Vagina (tissue), 2 donors: ENCODE measurements around the gene KMT2A.

Source experiments
- CTCF ChIP-seq, 3 experiments: fragments of 450-650 bp in 2 of 3; fragments of 200-600 bp in 1 of 3; sonication (generic) in 1 of 3; IDR thresholded peaks; one replicate each; pipeline ENCODE4 v1.5.1; 2017 to 2019; ENCODE audit warnings: antibody characterized with exemption in 3 of 3, mild to moderate bottlenecking in 2 of 3, moderate library complexity in 2 of 3
- POLR2A ChIP-seq, 2 donors: fragments of 450-650 bp; IDR thresholded peaks; one replicate each; pipeline ENCODE4 v1.6.1; 2017; ENCODE audit warnings: antibody characterized with exemption in 2 of 2, mild to moderate bottlenecking in 2 of 2, moderate library complexity in 2 of 2
- POLR2AphosphoS5 ChIP-seq, 2 donors: sonication (generic); formaldehyde crosslinking; IDR thresholded peaks; one replicate each; pipeline ENCODE4 v1.9.0; 2017; ENCODE audit warnings: antibody characterized with exemption in 2 of 2, mild to moderate bottlenecking in 2 of 2, low read depth in 1 of 2; ENCODE audit not compliant: insufficient read depth in 1 of 2

GRCh38 chr11:118503216-118503615 lies 66.9 kb downstream of the KMT2A start:
- TF ChIP-seq CTCF (IDR thresholded peaks at IDR 0.05) = no peak
- no peak for TF ChIP-seq POLR2A (IDR thresholded peaks at IDR 0.05)
- no peak for TF ChIP-seq POLR2AphosphoS5 (IDR thresholded peaks at IDR 0.05; ENCODE audit: insufficient read depth in 1 of 2, low read depth in 1 of 2)
